HepG2 (cell line): Measurements from ENCODE around the gene TMEM151A. TPM values are rescaled to one million over a fixed set of nuclear protein-coding genes. Genes with fewer than 3 reads are reported as not detected.
A peak's percentile ranks its signal among the peaks of the same experiment; 100 is the strongest.

Experiments
- ASH2L ChIP-seq: fragments of 300-600, 200-600 bp; sonication (generic); IDR thresholded peaks from 2 replicates; pipeline ENCODE4 v1.7.0; 2017; ENCODE audit warnings: low read depth, mild to moderate bottlenecking, moderate library complexity, mixed read lengths, low read length; ENCODE audit not compliant: insufficient read length
- CENPT ChIP-seq: sonication (generic); formaldehyde crosslinking; IDR thresholded peaks from 2 replicates; pipeline ENCODE4 v1.8.0; 2022; ENCODE audit warnings: low read depth, mild to moderate bottlenecking, moderate library complexity, missing genetic modification reagents
- FOXJ3 ChIP-seq: sonication (generic); formaldehyde crosslinking; IDR thresholded peaks from 2 replicates; pipeline ENCODE4 v1.4.0; 2020; ENCODE audit warnings: missing genetic modification reagents, mild to moderate bottlenecking, borderline replicate concordance
- GATAD2A ChIP-seq: IDR thresholded peaks from 2 replicates; pipeline ENCODE4 v1.6.1; 2016
- MTF1 ChIP-seq: sonication (generic); formaldehyde crosslinking; IDR thresholded peaks from 2 replicates; pipeline ENCODE4 v1.5.0; 2020; ENCODE audit warnings: missing genetic modification reagents
- PBX2 ChIP-seq: IDR thresholded peaks from 2 replicates; pipeline ENCODE4 v1.6.1; 2016; ENCODE audit warnings: control low read depth
- PHF8 ChIP-seq: sonication (generic); formaldehyde crosslinking; IDR thresholded peaks from 2 replicates; pipeline ENCODE4 v1.5.0; 2020; ENCODE audit warnings: missing genetic modification reagents
- RBFOX2 ChIP-seq: fragments of 200-400 bp; formaldehyde crosslinking; IDR thresholded peaks from 2 replicates; pipeline ENCODE4 v1.6.1; 2017; ENCODE audit warnings: low read depth, mild to moderate bottlenecking, low read length
- RXRA ChIP-seq: sonication (generic); formaldehyde crosslinking; IDR thresholded peaks from 2 replicates; pipeline ENCODE4 v1.5.1; 2020; ENCODE audit warnings: missing genetic modification reagents
- SATB2 ChIP-seq: sonication (generic); formaldehyde crosslinking; IDR thresholded peaks from 2 replicates; pipeline ENCODE4 v1.5.0; 2020; ENCODE audit warnings: missing genetic modification reagents
- TARDBP ChIP-seq: sonication (generic); formaldehyde crosslinking; IDR thresholded peaks from 2 replicates; pipeline ENCODE4 v1.8.0; 2022; ENCODE audit warnings: mild to moderate bottlenecking, missing genetic modification reagents
- ZHX2 ChIP-seq, 2 experiments: sonication (generic) in 1 of 2; formaldehyde crosslinking in 1 of 2; IDR thresholded peaks; 2 replicates each; pipeline versions ENCODE4 v1.6.1 to v1.9.0; 2014 to 2022; ENCODE audit warnings: antibody characterized with exemption in 1 of 2, borderline replicate concordance in 1 of 2, inconsistent platforms in 1 of 2, low read depth in 1 of 2, missing genetic modification reagents in 1 of 2
- ZNF124 ChIP-seq: sonication (generic); formaldehyde crosslinking; IDR thresholded peaks from 2 replicates; pipeline ENCODE4 v1.4.0; 2020; ENCODE audit warnings: missing genetic modification reagents
- ZNF18 ChIP-seq: sonication (generic); formaldehyde crosslinking; IDR thresholded peaks from 2 replicates; pipeline ENCODE4 v1.8.0; 2022; ENCODE audit warnings: mild to moderate bottlenecking, missing genetic modification reagents; ENCODE audit not compliant: insufficient replicate concordance
- ZNF30 ChIP-seq: sonication (generic); formaldehyde crosslinking; IDR thresholded peaks from 2 replicates; pipeline ENCODE4 v1.5.0; 2020; ENCODE audit warnings: mild to moderate bottlenecking, missing genetic modification reagents
- ZNF468 ChIP-seq: sonication (generic); formaldehyde crosslinking; IDR thresholded peaks from 2 replicates; pipeline ENCODE4 v1.8.0; 2022; ENCODE audit warnings: mild to moderate bottlenecking, moderate library complexity, missing genetic modification reagents
- polyA plus RNA-seq, 8 experiments: library from polyadenylated mRNA; depleted of rRNA in 3 of 8; stranded (reverse) in 7 of 8; unstranded in 1 of 8; fragments of >200 nt; fragmentation: Illumina TruSeq in 4 of 8; extraction: Trizol in 4 of 8; gene quantifications; 2 replicates each; pipeline versions ENCODE4 v1.2.1 to v1.2.3, GENCODE V29; 2011 to 2016; ENCODE audit warnings: low read depth in 4 of 8, missing spikeins in 1 of 8, mixed read lengths in 1 of 8; ENCODE audit not compliant: insufficient read depth in 1 of 8
- total RNA-seq, 5 experiments: library from RNA; depleted of rRNA; stranded (reverse); fragments of >200 nt; fragmentation: Illumina TruSeq; extraction: Trizol; gene quantifications; 2 replicates each; pipeline ENCODE4 v1.2.3, GENCODE V29; 2016; ENCODE audit warnings: low read depth in 1 of 5

TMEM151A gene
- total and polyA plus RNA-seq, 2 of the 13 experiments (the other 11 are each of a cell fraction or from before 2014, with no cell fraction given), result 0.18 to 0.33 TPM

GRCh38 chr11:66288671-66289547, 2.8 kb upstream of the TMEM151A start, which contains the start of gene YIF1A (continued):
- peak; percentile 5; the same call in 1 of the 2 replicates for TF ChIP-seq CENPT (CRISPR knock-in tag)
- TF ChIP-seq SATB2, result 0 out of 2 replicates have a peak, but pooled peaks have one; percentile 2
- TF ChIP-seq FOXJ3 (CRISPR knock-in tag), result peak; percentile 50; the same call in 1 of the 2 replicates
- no peak; the same call in 1 of the 2 replicates for TF ChIP-seq GATAD2A (CRISPR knock-in tag)
- peak; percentile 23 for TF ChIP-seq ZNF18
- TF ChIP-seq RBFOX2, result peak; percentile 96
- TF ChIP-seq MTF1, result no peak
- no peak for TF ChIP-seq ZNF30
- TF ChIP-seq ASH2L, result peak; percentile 60
- TF ChIP-seq ZNF124, result 0 out of 2 replicates have a peak, but pooled peaks have one; percentile 17
- peak; percentile 57; the same call in 1 of the 2 replicates for TF ChIP-seq TARDBP (CRISPR knock-in tag)
- TF ChIP-seq ZHX2 (IDR thresholded peaks at IDR 0.05; ENCODE audit: low read depth), result peak; percentile 59
- no peak for TF ChIP-seq ZHX2 (CRISPR knock-in tag; IDR thresholded peaks at IDR 0.05; ENCODE audit: borderline replicate concordance)
- peak; percentile 57 for TF ChIP-seq RXRA (CRISPR knock-in tag)
- TF ChIP-seq ZNF468, result no peak
- TF ChIP-seq PBX2 (CRISPR knock-in tag), result peak; percentile 94
- TF ChIP-seq PHF8 (CRISPR knock-in tag), result peak; percentile 76
